Activated CD4-positive, alpha-beta T cell treated with anti-CD3 and anti-CD28 coated beads, Interleukin-2, amount 10 ng/mL, durations not matched to agents 24 days and 14 days (primary cell): ENCODE data around the gene DGKD. TPM values are rescaled to one million over a fixed set of nuclear protein-coding genes. Genes with fewer than 3 reads are reported as not detected.

Experiments used
- DNase-seq: peaks from one replicate; pipeline ENCODE4 v3.0.0; 2022
- H3K27ac Mint-ChIP-seq: one replicate; pipeline ENCODE4 v1.8.0; 2022; ENCODE audit warnings: mild to moderate bottlenecking, mixed read lengths
- H3K27me3 Mint-ChIP-seq: one replicate; pipeline ENCODE4 v1.8.0; 2022; ENCODE audit warnings: mixed read lengths
- H3K36me3 Mint-ChIP-seq: one replicate; pipeline ENCODE4 v1.8.0; 2022; ENCODE audit warnings: low read depth, mild to moderate bottlenecking, mixed read lengths
- H3K4me1 Mint-ChIP-seq: one replicate; pipeline ENCODE4 v1.8.0; 2021; ENCODE audit warnings: mixed read lengths
- H3K4me3 Mint-ChIP-seq: one replicate; pipeline ENCODE4 v1.8.0; 2022; ENCODE audit warnings: mild to moderate bottlenecking, moderate library complexity, mixed read lengths
- H3K9me3 Mint-ChIP-seq: one replicate; pipeline ENCODE4 v1.8.0; 2021; ENCODE audit warnings: mixed read lengths
- intact Hi-C: fragments of 100-400 bp; cut with micrococcal nuclease; formaldehyde crosslinking; loops from one replicate; pipeline ENCODE4 v1.15.1; 2023
- total RNA-seq: library from RNA; stranded (reverse); gene quantifications from 2 replicates; pipeline ENCODE4 v1.2.3, GENCODE V29; 2022

DGKD gene
- total RNA-seq, result 49.1 and 52.8 TPM in 2 replicates

- Mint-ChIP-seq H3K27me3 (no peaks in the 10 kb centered on the region), H3K4me3 (peak within 1 kb of the TSS; percentile 87), H3K4me1 (peaks cover 63% of the 10 kb centered on the region), H3K9me3 (no peaks in the 10 kb centered on the region), H3K36me3 (peaks cover 25% of the 10 kb centered on the region), H3K27ac (peak within 1 kb of the TSS; percentile 86)
- peak; percentile 89 for DNase-seq
- intact Hi-C loops, result loop anchor here (1.0 to 10.0 kb wide), 3 partner anchors 87 to 269 kb away; no protein-coding TSS in a partner anchor
These were observed at the start of gene DGKD for GRCh38 chr2:233353769-233354499. Gene DGKD, plus strand, starts transcription at chr2:233354494. Its CDS starts 25 bp downstream, at chr2:233354519.

DNA sequence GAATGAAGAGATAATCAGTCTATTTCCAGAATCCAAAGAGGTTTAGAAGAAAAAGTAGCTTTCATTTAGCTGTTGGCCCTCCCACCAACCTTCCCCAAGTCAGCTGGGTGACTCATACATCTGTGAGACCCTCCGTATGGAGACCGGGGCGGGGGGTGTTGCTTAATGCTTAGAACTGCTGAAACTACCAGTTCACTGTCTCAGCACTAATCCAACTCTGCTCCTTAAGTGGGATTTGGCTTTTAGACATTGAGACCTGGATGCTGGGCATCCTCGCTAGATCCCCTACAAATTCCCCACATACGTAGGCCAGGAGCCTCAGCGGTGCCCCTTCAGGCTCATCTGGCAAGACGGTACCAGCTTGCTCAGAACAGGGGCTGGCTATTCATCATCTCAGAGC lies 46.7 kb upstream of the DGKD start, which contains the start of gene SAG:
SAG (plus strand) TSS at position 252 of the 400 bp plus-strand sequence. CDS start 1,374 bp downstream, outside the sequence.
- H3K36me3 Mint-ChIP-seq, result no peaks in the 10 kb centered on the region
- intact Hi-C loops, result no loop called here
- H3K4me1 Mint-ChIP-seq, result peaks cover 3% of the 10 kb centered on the region
- H3K27ac Mint-ChIP-seq, result no peak within 1 kb of the TSS
- no peaks in the 10 kb centered on the region for H3K9me3 Mint-ChIP-seq
- no peak within 1 kb of the TSS for H3K4me3 Mint-ChIP-seq
- H3K27me3 Mint-ChIP-seq, result peaks cover 8% of the 10 kb centered on the region
- no peak for DNase-seq

GRCh38 chr2:233311241-233311926 lies 42.9 kb upstream of the DGKD start:
- peaks cover 3% of the 10 kb centered on the region for H3K4me1 Mint-ChIP-seq
- H3K27me3 Mint-ChIP-seq, result peaks cover 9% of the 10 kb centered on the region
- H3K27ac Mint-ChIP-seq, result no peak overlapping the region
- no peak overlapping the region for H3K4me3 Mint-ChIP-seq
- no peaks in the 10 kb centered on the region for H3K36me3 Mint-ChIP-seq
- intact Hi-C loops, result no loop called here
- DNase-seq, result no peak
- no peaks in the 10 kb centered on the region for H3K9me3 Mint-ChIP-seq

DNA sequence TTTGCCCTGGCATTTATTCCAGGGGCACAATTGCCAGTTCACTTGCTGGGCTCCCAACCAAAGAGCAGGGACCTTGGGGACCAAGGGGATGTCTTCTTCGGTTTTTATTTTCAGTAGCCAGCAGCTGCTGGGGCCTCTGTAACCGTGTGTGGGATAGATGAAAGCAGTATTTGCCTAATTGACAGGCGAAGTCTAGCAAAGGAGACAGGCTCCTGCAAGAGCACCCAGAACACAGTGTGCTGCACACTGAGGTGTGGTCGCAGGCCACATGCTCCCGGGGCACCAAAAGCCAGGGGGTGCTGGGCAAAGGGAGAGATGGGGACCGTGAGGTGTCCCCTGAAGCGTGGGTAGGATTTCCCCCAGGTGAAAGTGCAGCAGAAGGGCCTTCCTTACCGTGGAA lies 41.4 kb upstream of the DGKD start:
- intact Hi-C loops, result no loop called here
- no peak for DNase-seq
- H3K27me3 Mint-ChIP-seq, result peaks cover 9% of the 10 kb centered on the region
- no peaks in the 10 kb centered on the region for H3K36me3 Mint-ChIP-seq
- H3K27ac Mint-ChIP-seq, result peak overlapping the region; percentile 41
- no peaks in the 10 kb centered on the region for H3K9me3 Mint-ChIP-seq
- no peak overlapping the region for H3K4me3 Mint-ChIP-seq
- peaks cover 3% of the 10 kb centered on the region for H3K4me1 Mint-ChIP-seq

DNA sequence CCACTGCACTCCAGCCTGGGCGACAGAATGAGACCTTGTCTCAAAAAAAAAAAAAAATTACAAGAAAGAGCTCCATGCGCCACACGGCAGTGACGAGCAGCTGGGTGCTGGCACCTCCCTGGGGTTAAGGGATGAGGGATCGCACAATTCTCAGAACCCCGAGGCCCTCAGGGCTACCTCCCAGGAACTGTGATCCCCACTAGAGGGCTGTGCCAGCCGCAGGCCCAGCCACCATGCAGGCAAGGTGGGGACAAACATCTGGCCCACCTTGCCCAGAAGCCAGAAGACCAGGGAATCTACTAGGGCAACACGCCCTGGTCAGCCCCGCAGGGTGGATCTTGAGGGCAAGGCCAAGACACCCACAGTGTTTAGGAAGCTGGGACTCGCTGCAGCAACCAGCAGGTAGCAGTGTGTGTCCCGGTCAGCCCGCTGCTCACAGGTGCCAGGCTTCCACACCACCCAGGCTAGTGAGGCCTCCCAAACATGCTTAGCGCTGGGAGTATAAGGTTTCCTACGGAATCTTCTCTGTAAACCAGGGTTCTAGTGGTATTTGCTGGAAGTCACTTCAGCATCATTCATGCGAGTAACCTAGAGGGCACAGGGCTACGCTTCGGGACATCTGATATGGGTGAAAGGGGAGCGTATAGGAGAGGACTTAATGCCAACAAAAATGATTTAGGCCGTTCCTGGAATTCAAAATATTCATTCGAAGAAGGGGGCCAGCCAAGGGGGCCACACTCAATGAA lies 39.9 kb upstream of the DGKD start:
- Mint-ChIP-seq H3K27me3 (peaks cover 15% of the 10 kb centered on the region), H3K9me3 (no peaks in the 10 kb centered on the region), H3K4me1 (peaks cover 3% of the 10 kb centered on the region), H3K36me3 (no peaks in the 10 kb centered on the region), H3K4me3 (no peak overlapping the region), H3K27ac (no peak overlapping the region)
- intact Hi-C loops, result no loop called here
- DNase-seq, result no peak

GRCh38 chr2:233317196-233317943 lies 36.9 kb upstream of the DGKD start:
- Mint-ChIP-seq H3K27ac (no peak overlapping the region), H3K4me1 (no peaks in the 10 kb centered on the region), H3K27me3 (peaks cover 13% of the 10 kb centered on the region), H3K9me3 (no peaks in the 10 kb centered on the region), H3K36me3 (no peaks in the 10 kb centered on the region), H3K4me3 (no peak overlapping the region)
- intact Hi-C loops, result no loop called here
- no peak for DNase-seq

DNA sequence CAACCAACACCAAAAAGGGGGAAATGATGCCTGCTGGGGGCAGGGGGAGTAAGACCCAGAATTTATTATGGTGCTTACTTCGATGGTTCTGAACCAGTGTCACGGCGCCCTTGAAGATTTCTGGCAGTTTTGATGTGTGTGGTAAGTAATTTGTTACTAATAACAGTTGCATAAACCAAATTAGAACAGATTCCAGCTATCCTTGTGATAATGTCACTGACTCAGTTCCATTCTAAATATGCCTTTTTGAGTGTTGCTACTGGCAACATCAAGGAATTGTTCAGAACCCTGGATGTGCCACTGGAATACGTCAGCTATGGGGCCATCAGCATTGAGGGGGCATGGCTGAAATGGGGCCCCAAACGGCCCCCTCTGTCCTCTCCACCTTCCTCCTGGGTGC lies 35.0 kb upstream of the DGKD start:
- Mint-ChIP-seq H3K4me1 (peaks cover 3% of the 10 kb centered on the region), H3K36me3 (no peaks in the 10 kb centered on the region), H3K27ac (no peak overlapping the region), H3K27me3 (peaks cover 12% of the 10 kb centered on the region), H3K9me3 (no peaks in the 10 kb centered on the region), H3K4me3 (no peak overlapping the region)
- DNase-seq, result no peak
- intact Hi-C loops, result no loop called here

- Mint-ChIP-seq H3K9me3 (no peaks in the 10 kb centered on the region), H3K27me3 (peaks cover 12% of the 10 kb centered on the region), H3K4me1 (peaks cover 3% of the 10 kb centered on the region), H3K36me3 (no peaks in the 10 kb centered on the region), H3K27ac (no peak overlapping the region), H3K4me3 (no peak overlapping the region)
- no peak for DNase-seq
- intact Hi-C loops, result no loop called here
These were observed 33.8 kb upstream of the DGKD start for GRCh38 chr2:233320470-233320869.

- DNase-seq, result no peak
- Mint-ChIP-seq H3K9me3 (no peaks in the 10 kb centered on the region), H3K4me3 (no peak overlapping the region), H3K36me3 (no peaks in the 10 kb centered on the region), H3K4me1 (peaks cover 3% of the 10 kb centered on the region), H3K27ac (no peak overlapping the region), H3K27me3 (peaks cover 12% of the 10 kb centered on the region)
- intact Hi-C loops, result no loop called here
These were observed 33.1 kb upstream of the DGKD start for GRCh38 chr2:233321166-233321565.

- Mint-ChIP-seq H3K27ac (no peak overlapping the region), H3K36me3 (no peaks in the 10 kb centered on the region), H3K4me3 (no peak overlapping the region), H3K4me1 (peaks cover 3% of the 10 kb centered on the region), H3K27me3 (peaks cover 7% of the 10 kb centered on the region), H3K9me3 (no peaks in the 10 kb centered on the region)
- no peak for DNase-seq
- intact Hi-C loops, result no loop called here
These were observed 30.4 kb upstream of the DGKD start for GRCh38 chr2:233323851-233324250.

DNA sequence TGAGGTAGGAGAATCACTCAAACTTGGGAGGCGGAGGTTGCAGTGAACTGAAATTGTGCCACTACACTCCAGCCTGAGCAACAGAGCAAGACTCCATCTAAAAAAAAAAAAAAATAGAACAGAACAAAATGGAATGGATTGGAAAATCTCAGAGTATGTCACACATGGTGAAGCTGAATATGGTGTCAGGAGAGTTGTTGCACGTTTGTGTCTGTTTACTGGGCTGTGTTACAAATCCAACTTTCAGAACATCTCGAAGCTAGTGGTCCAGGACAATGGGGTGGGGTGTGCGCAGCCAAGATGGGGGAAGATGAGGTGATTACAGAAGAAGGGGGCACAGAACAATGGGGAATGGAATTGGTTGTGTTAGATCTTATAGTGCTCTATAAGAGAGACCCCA lies 29.0 kb upstream of the DGKD start:
- DNase-seq, result no peak
- peaks cover 9% of the 10 kb centered on the region for H3K4me1 Mint-ChIP-seq
- no peak overlapping the region for H3K4me3 Mint-ChIP-seq
- no peak overlapping the region for H3K27ac Mint-ChIP-seq
- peaks cover 6% of the 10 kb centered on the region for H3K27me3 Mint-ChIP-seq
- H3K9me3 Mint-ChIP-seq, result no peaks in the 10 kb centered on the region
- intact Hi-C loops, result no loop called here
- no peaks in the 10 kb centered on the region for H3K36me3 Mint-ChIP-seq

GRCh38 chr2:233325814-233326213 lies 28.5 kb upstream of the DGKD start:
- H3K4me1 Mint-ChIP-seq, result peaks cover 9% of the 10 kb centered on the region
- H3K27me3 Mint-ChIP-seq, result peaks cover 4% of the 10 kb centered on the region
- H3K9me3 Mint-ChIP-seq, result no peaks in the 10 kb centered on the region
- no peaks in the 10 kb centered on the region for H3K36me3 Mint-ChIP-seq
- intact Hi-C loops, result no loop called here
- no peak overlapping the region for H3K4me3 Mint-ChIP-seq
- DNase-seq, result no peak
- no peak overlapping the region for H3K27ac Mint-ChIP-seq

DNA sequence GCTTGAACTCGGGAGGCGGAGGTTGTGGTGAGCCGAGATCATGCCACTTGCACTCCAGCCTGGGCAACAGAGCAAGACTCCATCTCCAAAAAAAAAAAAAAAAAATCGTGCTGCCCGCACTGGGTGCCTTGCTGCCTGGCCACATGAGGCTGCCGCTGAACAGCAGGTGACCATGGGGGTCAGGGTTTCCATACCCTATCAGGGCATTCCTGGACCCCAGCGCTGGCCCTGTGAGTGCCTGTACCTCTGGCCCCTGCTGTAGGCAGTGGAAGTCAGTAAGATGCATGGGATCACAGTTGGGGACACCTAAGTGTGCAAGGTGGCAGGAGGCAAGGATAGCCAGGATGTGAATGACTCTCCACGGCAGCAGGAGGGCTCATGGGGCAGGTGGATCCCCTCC lies 27.8 kb upstream of the DGKD start:
- Mint-ChIP-seq H3K9me3 (peaks cover 5% of the 10 kb centered on the region), H3K4me3 (no peak overlapping the region), H3K27me3 (no peaks in the 10 kb centered on the region), H3K4me1 (peaks cover 14% of the 10 kb centered on the region), H3K36me3 (peaks cover 3% of the 10 kb centered on the region), H3K27ac (no peak overlapping the region)
- no peak for DNase-seq
- intact Hi-C loops, result no loop called here
